Uterus (tissue), 2 donors: Measurements from ENCODE around the gene ESRP2.

Experiments
- POLR2A ChIP-seq, 2 donors: fragments of 450-650 bp; IDR thresholded peaks; one replicate each; pipeline ENCODE4 v1.6.1; 2016; ENCODE audit warnings: antibody characterized with exemption in 2 of 2, mild to moderate bottlenecking in 1 of 2, moderate library complexity in 1 of 2
- TF ChIP-seq, protein P1 (sequence below), 4 experiments: fragments of 200-600 bp in 2 of 4; fragments of 450-650 bp in 2 of 4; sonication (generic) in 2 of 4; IDR thresholded peaks; one replicate each; pipeline ENCODE4 v1.5.1; 2016 to 2019; ENCODE audit warnings: antibody characterized with exemption in 4 of 4, mild to moderate bottlenecking in 2 of 4, moderate library complexity in 1 of 4

- TF ChIP-seq, protein P1, sequence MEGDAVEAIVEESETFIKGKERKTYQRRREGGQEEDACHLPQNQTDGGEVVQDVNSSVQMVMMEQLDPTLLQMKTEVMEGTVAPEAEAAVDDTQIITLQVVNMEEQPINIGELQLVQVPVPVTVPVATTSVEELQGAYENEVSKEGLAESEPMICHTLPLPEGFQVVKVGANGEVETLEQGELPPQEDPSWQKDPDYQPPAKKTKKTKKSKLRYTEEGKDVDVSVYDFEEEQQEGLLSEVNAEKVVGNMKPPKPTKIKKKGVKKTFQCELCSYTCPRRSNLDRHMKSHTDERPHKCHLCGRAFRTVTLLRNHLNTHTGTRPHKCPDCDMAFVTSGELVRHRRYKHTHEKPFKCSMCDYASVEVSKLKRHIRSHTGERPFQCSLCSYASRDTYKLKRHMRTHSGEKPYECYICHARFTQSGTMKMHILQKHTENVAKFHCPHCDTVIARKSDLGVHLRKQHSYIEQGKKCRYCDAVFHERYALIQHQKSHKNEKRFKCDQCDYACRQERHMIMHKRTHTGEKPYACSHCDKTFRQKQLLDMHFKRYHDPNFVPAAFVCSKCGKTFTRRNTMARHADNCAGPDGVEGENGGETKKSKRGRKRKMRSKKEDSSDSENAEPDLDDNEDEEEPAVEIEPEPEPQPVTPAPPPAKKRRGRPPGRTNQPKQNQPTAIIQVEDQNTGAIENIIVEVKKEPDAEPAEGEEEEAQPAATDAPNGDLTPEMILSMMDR (IDR thresholded peaks at IDR 0.05): no peak
- no peak for TF ChIP-seq POLR2A (IDR thresholded peaks at IDR 0.05)
These were observed 48.4 kb downstream of the ESRP2 start for GRCh38 chr16:68187505-68187904.
